Activated CD4-positive, alpha-beta T cell treated with anti-CD3 and anti-CD28 coated beads, Interleukin-2, amount 50 U/mL, for 24 hours (primary cell): Measurements from ENCODE around the gene PPM1B.
A peak's percentile ranks its signal among the peaks of the same experiment; 100 is the strongest.
"Not testable (repeated sequence)": the region's sequence is repeated elsewhere in the genome, so short reads cannot be mapped to it uniquely, and the experiment has no call there.

Experiments
- DNase-seq, 2 donors: peaks; one replicate each; pipeline ENCODE4 v3.0.0-alpha.2; 2020; ENCODE audit warnings: low read depth in 1 of 2, low spot score in 1 of 2

PPM1B gene

DNA sequence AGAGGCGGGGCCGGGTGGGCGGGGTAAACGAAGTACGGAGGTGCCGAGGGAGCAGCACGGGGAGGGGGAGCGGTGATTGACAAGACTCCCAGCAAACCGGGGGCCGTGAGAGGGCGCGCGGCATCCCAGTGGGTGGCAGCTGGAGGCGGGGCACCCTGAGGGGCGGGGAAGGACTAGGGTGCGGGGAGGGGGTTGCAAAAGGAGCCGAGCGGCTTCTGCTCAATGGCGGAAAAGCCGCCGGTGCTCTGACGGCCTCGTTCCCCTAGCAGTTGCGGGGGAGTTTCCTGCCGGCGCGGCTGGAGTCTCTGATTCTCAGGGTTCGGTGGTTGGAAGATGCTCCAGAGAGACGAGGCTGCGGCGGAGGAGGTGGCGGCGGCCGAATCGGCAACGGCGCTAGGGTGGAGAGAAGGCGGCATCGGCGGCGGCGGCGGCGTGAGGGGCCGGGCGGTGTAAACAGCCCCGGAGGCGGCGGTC lies at the start of gene PPM1B:
TSS of gene PPM1B (plus strand) at position 195 of the 474 bp plus-strand sequence. CDS start 32,325 bp downstream, outside the sequence.
- DNase-seq: peak in 1 of 2 donors; percentile 98

- no peak for DNase-seq
Measured at GRCh38 chr2:44119878-44120277, 48.8 kb upstream of the PPM1B start.

- peak in 1 of 2 donors; percentile 54 for DNase-seq
Measured at GRCh38 chr2:44120428-44120827, 48.2 kb upstream of the PPM1B start.

GRCh38 chr2:44121899-44122298 lies 46.8 kb upstream of the PPM1B start:
- no peak for DNase-seq

DNA sequence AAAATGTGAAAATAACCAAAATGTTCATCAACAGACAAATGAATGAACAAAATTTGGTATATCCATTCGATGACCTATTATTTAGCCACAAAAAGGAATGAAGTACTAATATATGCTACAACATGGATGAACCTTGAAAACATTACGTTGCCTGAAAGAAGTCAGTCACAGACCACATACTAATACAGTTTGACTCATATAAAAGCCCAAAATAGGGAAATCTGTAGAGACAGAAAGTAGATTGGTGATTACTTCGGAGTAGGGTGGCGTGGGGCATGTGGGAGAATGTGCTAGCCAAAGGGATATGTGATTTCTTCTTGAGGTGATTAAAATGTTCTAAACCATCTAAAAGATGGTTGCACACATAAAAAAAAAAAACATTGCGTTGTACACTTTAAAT lies 44.2 kb upstream of the PPM1B start:
- no peak for DNase-seq

GRCh38 chr2:44126106-44126797 lies 42.4 kb upstream of the PPM1B start:
- DNase-seq: no peak

DNA sequence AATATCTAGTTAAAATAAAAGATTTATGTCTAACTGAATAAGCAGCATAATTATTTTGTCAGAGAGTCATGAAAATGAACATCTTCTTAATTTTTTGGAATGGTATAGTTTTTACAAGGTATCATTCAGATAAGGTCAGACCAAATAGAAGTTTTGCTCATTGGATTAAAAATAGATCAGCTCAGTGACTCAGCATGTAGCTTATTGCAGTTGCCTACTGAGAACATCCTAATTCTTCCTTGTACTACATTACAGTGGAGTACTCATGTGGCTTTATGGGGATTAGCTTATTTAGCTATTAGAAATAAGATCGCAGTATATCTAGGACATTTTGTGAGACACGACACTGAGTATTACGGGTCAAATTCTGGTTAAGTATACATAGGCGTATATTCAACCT lies 38.2 kb upstream of the PPM1B start:
- no peak for DNase-seq

GRCh38 chr2:44131177-44131576 lies 37.5 kb upstream of the PPM1B start:
- no peak for DNase-seq

DNA sequence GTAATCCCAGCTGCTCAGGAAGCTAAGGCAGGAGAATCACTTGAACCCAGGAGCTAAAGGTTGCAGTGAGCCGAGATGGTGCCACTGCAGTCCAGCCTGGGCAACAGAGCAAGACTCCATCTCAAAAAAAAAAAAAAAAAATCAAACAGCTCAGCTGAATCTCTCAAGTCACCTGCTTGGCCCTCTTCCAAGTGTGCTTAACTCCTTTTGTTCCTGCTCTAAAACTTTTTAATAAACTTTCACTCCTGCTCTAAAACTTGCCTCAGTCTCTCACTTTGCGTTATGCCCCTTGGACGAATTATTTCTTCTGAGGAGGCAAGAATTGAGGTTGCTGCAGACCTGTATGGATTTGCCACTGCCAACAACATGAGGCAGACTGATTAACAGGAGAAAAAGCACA lies 35.1 kb upstream of the PPM1B start:
- not testable (repeated sequence) for DNase-seq

DNA sequence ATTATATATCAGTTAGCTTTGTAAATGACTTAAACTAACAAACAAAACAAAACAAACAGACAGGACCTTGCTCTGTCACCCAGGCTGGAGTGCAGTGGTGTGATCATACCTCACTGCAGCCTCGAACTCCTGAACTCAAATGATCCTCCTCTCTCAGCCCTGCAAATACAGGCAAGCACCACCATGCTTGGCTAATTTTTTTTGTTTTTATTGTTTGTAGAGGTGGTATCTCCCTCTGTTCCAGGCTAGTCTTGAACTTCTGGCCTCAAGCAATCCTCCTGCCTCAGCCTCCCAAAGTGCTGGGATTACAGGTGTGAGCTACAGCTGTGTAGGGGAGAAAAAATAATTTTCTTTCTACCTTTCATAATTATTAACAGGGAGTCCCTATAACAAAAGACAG lies 33.8 kb upstream of the PPM1B start:
- no peak for DNase-seq

DNA sequence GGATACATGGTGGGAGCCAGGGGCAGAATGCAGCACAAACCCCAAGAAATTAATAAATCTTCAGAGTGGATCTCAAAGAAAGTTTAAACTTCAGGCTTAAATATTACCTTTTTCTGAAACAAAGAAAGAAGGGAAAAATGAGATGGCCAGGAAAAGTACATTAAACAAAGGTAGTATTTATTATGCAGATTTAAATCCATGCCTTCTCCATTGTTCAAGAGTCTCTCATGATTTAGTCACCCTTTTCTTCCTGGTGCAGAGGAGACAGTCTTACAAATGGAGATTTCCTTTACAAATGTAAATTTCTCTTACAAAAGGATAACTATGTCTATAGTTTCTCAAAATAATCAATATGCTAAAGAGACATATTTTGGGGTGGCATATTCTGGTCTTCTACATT lies 33.4 kb upstream of the PPM1B start:
- DNase-seq: no peak

- DNase-seq: no peak
Measured at GRCh38 chr2:44135771-44136170, 32.9 kb upstream of the PPM1B start.

- no peak for DNase-seq
Measured at GRCh38 chr2:44136252-44136651, 32.4 kb upstream of the PPM1B start.

DNA sequence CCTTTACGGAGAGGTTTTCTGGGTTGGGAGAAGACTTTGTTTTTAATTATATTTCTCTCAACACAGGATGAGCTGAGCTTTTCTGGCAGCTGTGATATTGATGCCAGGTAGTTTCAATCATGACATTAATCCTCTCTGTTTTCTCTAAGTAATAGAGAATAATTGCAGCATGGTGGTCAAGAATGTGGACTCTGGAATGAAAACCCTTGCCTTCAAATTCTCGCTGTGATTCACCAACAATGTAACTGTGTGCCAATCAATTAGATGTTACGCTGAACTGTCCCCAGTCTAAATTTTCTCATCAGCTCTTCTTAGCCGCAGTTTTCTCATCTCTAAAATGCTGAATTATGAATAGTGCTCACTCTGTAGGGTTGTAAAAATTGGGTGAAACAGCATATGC lies 31.6 kb upstream of the PPM1B start:
- no peak for DNase-seq

- no peak for DNase-seq
Measured at GRCh38 chr2:44137872-44138551, 30.7 kb upstream of the PPM1B start.

DNA sequence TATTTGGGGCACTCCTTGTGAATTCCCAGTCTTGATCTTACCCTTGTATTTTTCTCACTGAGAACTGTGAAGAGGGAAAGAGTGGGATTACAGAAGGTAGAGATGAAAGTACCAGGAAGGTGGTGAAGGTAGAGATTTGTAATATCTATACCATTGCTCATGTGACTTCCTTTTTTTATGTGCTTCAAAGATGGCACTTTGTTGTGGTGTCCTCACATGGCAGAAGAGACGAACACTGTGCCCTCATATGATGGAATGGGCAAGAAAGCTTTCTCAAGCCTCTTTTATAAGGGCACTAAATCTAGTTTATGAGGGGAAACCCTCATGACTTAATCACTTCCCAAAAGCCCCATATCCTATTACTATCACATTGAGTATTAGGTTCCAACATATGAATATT lies 28.9 kb upstream of the PPM1B start:
- no peak for DNase-seq

GRCh38 chr2:44142306-44142705 lies 26.4 kb upstream of the PPM1B start:
- DNase-seq: no peak

DNA sequence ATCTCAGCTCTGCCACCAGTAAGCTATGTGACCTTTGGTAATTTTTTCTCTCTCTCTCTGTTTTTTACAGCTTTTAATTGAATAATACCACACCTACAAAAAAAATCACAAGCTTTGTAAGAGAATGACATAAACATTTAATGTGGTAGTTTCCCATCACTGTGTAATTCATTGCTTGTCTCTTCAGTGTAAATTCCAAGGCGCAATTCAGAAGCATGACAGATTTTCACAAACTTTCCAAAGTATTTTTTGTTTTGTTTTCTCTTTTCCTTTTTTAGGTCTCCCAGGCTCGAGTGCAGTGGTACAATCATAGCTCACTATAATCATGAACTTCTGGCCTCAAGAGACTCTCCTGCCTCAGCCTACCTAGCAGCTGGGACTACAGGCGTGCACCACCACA lies 25.0 kb upstream of the PPM1B start:
- DNase-seq: no peak

DNA sequence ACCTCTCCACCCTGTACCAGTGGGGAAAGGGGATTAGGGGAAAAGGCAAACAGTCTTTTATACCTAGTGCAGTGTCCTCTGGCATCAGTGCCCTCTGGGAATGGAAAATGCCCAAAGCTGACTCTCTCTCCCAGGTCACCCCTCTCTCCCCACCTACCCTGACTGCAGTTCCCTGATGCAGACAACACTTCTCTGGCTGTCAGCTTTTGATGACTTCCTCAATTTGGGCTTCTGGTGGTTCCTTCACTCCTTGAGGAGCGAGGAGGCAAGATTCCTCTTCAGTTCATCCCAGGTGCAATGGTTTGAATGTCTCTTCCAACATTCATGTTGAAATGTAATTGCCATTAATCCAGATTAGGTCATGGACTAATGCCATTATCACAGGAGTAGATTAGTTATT lies 19.7 kb upstream of the PPM1B start:
- DNase-seq: no peak

GRCh38 chr2:44150473-44150872 lies 18.2 kb upstream of the PPM1B start:
- DNase-seq: no peak

GRCh38 chr2:44152865-44153669 lies 15.6 kb upstream of the PPM1B start:
- no peak for DNase-seq
